Lung microvascular endothelial cell (primary cell): ENCODE results near the gene GRK7. TPM values are rescaled to one million over a fixed set of nuclear protein-coding genes. Genes with fewer than 3 reads are reported as not detected.

Experiments used
- DNase-seq, 2 donors: peaks; one replicate each; pipeline versions ENCODE4 v3.0.0 to v3.0.0-alpha.2; 2010; ENCODE audit warnings: low read depth in 2 of 2
- total RNA-seq: library from RNA; depleted of rRNA; stranded (reverse); fragments of >200 nt; gene quantifications from 2 replicates; pipeline ENCODE4 v1.2.1, GENCODE V29; 2014

GRK7 gene, protein sequence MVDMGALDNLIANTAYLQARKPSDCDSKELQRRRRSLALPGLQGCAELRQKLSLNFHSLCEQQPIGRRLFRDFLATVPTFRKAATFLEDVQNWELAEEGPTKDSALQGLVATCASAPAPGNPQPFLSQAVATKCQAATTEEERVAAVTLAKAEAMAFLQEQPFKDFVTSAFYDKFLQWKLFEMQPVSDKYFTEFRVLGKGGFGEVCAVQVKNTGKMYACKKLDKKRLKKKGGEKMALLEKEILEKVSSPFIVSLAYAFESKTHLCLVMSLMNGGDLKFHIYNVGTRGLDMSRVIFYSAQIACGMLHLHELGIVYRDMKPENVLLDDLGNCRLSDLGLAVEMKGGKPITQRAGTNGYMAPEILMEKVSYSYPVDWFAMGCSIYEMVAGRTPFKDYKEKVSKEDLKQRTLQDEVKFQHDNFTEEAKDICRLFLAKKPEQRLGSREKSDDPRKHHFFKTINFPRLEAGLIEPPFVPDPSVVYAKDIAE (N-terminal part only)
- total RNA-seq = not detected in 2 replicates

DNA sequence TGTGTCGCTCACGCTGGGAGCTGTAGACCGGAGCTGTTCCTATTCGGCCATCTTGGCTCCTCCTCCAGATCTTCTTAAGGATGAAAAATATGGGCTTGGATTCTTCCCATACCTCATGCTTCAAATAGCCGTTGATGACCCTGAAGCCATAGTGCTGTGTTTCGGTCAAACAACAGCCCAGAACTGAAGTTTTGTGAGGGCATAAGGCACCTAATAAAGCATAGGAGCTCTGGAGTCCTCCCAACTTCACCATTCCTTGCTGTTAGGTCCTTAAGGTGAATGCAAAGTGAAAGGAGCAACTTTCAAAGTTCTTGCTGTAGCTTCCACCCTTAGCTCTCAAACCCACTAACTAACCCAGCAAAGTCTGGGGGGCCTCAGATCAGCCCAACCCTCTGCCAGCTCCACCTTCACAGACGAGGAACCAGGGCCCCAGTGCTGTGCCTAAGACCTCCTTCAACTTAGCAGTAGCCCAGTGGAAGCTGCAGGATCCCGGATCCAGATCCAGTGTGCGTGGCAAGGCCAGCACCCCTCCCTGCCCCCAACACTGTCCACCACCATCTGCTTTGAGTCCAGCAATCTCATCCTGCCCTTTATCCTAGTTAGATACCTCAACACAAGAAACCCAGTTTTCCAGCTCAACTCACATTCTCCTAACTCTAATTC, at the start of gene GRK7:
Gene GRK7, plus strand, starts transcription at position 321 of the 663 bp plus-strand sequence. CDS start 14,877 bp downstream, outside the sequence.
- DNase-seq = no peak

DNA sequence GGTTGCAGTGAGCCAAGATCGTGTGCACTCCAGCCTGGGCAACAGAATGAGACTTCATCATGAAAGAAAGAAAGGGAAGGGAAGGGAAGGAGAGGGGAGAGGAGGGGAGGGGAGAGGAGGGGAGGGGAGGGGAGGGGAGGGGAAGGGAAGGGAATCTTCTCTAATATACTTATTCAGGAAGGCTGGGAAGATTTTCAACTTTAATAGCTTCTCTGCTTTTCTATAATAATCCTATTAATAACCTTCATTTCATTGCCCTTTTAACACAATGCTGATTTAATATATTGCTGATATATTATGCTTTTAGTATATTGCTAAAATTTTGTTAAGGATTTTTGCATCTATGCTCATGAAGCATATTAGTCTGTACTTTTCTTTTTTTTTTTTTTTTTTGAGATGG, 48.5 kb upstream of the GRK7 start:
- DNase-seq = no peak

DNA sequence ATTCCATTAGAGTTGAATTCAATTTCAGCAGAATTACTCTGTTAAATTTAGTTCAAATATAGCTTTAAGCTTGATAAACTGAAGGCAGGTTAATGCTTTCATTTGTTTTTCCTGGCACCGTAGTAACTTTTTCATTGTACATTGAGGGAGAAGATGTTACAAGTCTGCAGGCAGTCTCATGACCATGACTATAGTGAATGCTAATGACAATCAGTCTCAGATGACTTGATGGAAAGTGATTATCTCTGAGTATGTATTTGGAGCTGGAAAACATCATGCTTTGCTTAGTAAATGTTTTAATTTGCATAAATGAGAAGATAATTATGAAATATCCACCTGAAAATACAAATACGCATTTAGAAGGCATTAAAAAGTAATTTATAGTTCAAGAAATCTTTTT, 41.1 kb upstream of the GRK7 start:
- DNase-seq = peak in 1 of 2 donors; percentile 14

DNA sequence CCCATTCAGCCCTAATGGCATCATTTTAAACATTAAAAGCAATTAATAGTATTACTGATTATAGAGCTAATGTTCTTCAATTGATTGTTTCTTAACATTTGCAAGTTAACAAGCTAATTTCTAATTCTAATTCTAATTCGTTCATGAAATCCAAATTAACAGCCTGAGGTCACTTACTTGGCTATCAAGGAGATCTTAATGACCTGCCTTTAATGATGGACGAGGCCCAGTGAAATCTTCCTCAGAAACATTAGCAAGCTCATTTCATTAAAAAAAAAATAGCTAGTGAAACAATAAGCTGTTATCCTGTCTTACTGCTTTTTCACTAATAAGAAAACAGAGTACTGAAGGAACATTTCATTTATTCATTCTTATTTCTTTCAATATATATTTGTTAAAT, 40.6 kb upstream of the GRK7 start:
- no peak for DNase-seq

DNA sequence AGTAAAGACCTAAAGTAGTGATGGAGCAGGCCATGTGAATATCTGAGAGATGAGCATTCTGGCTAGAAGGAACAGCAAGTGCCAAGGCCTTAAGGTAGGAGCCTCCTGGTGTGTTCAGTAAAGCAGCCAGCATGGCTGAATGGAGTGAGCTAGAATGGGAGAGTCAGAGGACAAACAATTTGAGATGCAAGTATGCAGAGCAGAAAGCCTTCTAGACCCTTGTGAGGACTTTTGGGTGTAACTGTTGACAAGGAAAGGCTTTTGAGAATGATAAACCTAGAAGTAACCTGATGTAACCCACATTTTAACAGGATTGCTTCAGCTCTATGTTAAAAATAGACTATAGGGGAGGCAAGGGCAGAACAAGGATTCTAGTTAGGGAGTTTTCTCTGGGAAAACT, 40.0 kb upstream of the GRK7 start:
- no peak for DNase-seq

DNA sequence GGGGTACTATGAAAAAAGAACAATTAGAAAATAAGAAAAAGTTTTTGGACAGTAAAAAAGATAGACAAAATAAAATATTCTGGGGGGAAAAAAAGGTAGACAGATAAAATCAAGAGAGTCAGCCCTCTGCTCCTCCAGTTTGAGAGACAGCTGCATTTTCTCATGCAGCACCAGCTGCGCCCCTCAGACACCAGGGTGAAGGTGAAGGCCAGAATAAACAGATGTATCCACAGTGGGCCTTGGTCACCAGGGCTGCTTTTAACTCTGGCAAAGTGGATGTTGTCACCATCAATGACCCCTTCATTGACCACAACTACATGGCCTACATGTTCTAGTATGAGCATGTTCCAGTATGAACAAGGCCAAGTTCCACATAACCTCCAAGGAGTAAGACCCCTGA, 39.0 kb upstream of the GRK7 start:
- DNase-seq = no peak

DNA sequence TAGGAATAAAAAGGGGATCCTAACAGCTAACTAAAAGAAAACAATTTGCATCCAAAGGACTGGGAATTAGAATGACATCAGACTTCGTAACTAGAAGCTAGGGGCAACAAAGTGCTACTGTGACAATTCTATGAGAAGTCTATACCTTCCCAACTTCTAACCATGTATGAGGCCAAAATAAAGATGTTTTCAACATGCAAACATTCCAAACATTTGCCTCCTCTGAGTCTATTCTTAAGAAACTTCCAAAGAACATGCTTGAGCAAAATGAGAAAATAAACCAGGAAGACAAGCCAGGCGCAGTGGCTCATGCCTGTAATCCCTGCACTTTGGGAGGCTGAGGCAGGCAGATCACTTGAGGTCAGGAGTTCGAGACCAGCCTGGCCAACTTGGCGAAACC, 38.2 kb upstream of the GRK7 start:
- DNase-seq = no peak

DNA sequence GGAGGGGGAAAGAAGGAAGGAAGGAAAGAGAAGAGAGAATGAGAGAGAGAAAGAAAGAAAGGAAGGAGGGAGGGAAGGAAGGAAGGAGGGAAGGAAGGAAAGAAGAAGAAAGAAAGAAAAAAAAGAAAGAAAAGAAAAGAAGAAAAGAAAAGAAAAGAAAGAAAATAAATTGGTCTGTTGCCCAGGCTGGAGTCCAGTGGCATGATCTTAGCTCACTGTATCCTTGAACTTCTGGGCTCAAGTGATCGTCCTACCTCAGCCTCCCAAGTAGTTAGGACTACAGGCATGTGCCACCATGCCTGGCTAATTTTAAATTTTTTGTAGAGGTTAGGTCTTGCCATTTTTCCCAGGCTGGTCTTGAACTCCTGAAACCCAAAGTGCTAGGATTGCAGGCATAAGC, 36.7 kb upstream of the GRK7 start:
- no peak for DNase-seq

DNA sequence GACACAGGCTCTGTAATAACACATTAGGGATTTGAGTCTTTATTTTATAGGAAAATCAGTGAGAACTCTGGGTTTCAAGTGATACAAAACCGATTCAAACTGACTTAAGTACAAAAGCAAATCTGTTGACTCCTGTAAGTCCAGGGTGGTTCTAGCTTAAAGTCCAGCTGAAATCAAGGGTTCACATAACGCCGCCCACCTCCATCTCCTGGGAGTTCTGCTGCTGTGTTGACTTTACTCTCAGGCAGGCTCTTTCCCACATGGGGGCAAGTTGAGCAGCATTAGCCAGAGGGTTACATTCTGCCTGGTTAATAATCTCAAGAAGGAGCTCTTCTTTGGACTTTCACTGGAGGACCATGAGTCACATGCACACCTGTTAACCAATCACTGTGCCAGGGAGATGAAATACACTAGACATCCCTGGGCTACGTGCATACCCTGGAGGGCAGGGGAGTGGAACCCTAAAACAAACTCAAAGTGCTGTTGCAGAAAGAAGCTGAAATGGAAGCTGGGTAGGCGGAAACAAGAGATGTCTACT, 34.8 kb upstream of the GRK7 start:
- DNase-seq = no peak

DNA sequence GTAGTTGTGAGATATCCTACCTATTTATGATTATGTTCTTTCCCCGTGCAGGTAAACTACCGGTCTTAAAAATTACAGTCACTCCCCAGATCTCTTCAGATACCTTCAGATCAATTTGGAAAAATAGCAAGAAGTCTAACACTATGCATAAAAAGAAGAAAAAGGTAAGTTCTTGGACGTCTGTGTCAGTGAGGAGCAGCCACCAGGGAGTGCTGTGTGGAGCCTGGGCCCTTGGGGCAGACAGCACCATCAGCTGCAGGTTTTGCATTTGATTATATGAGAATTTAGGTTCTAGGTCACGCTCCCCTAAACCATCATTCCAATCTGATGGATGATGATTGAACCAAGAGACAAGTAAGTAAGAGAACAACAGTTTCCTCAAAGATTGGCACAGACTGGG, 34.0 kb upstream of the GRK7 start:
- no peak for DNase-seq

DNA sequence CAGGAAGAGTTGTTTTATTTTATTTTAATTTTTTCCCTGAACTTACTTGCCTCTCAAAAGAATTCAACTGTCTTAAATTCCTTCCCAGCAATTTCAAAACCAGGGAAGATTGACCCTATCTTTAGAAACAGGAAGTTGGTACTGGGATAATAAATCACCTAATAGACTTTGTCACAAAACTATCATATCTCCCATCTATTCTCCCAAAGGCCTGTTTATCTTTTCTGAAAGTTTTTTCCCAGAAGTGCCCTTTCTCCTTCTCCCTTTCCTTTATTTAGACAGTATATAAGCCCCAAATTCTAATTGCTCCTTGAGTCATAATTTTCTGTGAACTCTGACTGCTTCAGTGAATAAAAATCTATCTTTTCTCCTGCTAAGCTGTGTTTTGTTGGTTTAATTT, 28.0 kb upstream of the GRK7 start:
- no peak for DNase-seq

DNA sequence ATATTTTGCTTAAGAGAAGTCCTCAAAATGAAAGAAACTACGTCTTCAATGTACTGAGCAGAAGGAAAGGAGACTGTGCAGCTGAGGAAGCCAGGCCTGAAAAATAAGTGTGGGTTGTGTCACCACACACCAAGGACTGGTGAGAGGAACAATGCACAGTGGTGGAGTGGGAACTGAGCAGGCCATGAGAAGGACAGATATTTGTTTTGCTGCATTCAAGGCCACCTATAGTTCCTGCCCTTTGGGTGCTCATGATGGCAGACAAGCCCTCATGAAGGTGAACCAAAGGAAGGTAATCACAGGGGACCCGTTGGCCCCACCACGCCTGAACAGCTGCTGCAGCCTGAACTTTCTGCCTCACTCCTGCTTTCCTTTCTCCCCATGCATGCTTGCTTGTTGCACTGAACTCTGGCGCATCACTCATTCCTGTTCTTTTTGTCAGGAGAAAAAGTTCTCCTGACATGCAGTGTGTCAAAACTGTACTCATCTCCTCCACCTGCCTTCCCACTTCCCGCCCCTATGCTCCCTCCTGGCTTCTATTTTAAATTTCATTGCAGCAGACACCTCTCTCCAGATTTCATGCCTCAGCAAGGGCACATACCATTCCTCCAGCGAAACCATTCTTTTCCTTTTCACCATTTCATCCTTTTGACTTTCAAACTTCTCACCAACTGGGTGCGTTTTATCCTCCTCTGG, 27.3 kb upstream of the GRK7 start:
- DNase-seq = no peak

DNA sequence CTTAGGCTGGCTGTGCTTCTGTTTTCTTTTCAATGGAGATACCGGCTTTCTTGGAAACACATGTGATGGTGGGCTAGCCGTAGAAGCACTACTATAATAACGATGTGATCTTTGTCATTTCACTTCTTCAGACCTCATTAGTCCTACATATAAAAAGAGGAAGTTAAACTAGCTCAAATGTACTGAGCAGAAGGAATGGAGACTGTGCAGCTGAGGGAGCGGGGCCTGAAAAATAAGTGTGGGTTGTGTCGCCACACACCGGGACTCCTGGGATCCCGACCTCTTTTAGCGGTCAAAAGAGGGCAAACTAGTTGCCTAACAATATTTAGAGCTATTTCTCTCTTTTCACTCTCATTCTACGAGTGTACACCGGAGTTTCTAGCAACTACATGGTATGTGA, 26.1 kb upstream of the GRK7 start:
- DNase-seq = no peak

DNA sequence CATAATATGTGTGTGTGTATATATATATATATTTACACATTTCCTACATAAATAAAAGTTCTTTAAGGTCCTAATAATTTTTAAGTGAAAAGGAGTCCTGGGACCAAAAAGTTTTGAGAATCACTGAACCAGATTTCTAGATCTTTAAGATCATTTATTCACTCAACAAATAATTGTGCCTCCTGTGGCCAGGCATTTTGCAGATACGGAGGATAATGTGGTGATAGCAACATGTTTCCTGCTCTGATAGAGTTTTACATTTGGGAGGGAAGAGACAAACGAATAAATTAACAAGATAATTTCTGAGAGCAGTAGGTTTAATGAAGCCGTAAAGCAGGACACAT, 25.6 kb upstream of the GRK7 start:
- no peak for DNase-seq

DNA sequence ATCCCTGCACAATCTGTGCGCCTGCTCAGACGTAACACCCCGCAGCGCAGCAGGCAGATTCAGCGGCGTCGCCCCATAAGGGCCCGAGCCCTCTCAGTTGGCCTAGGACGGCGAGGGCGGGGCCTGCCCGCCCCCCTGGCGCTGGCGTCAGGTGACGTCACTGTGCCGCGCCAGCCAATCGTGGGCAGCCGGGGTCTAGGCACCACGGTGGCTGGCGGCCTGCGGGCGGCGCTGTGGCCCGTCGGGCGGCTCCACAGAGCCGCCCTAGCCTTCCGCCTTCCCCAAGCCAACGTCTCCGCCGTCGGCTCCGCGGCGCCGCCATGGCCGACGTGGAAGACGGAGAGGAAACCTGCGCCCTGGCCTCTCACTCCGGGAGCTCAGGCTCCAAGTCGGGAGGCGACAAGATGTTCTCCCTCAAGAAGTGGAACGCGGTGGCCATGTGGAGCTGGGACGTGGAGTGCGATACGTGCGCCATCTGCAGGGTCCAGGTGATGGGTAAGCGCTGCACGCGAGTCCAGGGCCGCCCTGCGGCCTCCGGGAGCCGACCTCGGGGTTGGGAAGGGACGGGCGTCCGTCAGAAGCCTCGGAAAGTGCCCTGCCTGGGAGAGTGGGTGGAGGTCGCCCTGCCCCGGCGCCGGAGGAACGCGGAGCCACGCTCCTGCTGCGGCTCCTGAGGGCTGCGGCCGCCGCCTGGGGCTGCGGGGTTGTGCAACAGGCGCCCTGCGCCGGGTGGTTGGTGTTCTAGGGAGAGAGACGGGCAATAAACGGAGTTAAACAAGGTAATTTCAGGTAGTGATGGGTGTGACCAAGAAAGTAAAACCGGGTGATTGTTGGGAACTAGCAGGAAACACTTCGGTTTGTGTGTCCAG, 25.0 kb upstream of the GRK7 start, which contains the start of gene RNF7:
Gene RNF7, plus strand, starts transcription at position 277 of the 869 bp plus-strand sequence. Its CDS starts 44 bp downstream, at position 321.
- DNase-seq = peak; percentile 95 to 97

DNA sequence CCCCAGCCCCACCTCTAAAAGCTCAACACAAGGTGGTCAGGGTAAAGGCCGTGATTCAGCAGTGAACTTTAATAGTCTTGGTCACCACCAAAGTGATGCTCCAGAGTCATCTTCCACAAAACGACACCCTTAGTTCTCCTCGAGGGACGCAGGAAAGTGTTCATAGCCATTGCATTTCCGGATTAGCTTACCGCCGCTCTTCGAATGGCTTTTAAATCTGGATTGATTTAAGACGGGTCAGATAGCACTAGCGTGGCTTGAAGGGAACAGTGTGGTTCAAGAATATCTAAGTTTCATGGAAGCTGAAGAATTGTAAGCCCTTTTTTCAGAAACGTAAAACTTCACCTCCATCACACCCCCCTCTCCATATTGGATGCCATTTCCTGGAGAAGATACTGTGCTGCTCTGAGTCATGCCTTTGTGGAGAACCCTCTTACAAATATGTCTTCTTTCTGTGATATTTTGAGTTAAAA, 24.3 kb upstream of the GRK7 start:
- peak; percentile 47 to 68 for DNase-seq

DNA sequence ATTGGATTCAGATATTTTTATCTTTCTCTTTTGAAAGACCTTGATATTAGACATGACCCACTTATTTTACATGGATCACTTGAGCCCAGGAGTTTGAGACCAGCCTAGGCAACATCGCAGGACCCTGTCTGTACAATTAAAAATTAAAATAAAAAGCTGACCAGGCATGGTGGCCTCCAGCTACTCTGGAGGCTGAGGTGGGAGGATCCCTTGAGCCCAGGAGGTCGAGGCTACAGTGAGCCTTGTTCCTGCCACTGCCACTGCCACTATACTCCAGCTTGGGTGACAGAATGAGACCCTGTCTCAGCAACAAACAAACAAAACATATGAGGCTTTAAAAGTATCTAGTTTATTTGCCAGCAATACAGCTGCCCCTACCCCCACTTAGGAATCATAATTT, 23.5 kb upstream of the GRK7 start:
- DNase-seq = no peak

DNA sequence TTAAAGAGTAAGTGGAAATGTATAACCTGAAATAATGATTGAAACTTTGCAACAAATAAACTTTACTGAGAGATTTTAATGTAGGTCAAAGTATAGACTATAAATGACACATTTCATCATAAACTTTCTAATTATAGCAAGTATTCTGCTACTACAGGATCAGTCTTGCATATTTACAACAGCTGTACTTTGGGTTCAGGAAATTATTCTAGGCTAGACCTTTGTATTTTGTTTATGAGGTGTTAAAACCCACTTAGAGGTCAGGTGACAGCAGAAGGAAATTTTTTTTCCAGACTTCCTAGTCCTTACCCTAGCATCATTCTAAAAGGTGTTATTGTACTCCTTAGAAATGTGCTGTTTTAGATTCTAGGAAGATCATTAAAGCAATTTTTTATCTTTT, 22.9 kb upstream of the GRK7 start:
- DNase-seq = peak in 1 of 2 donors; percentile 5

DNA sequence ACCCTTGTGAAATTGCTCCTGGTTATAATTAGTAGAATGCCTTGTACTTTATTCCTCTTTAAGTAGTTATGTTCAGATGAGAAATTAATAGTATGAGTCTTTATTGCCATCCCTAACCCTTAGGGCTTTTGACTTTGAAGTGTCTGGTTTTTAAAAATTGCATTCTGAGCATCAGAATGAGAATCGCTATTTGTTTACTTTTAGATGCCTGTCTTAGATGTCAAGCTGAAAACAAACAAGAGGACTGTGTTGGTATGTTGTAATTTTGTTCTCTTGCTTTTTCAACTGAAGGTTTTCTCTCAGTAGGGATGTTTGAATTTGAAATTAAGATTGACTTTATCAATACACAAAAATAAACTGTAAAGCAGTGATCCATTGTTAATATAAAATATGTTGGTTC, 19.9 kb upstream of the GRK7 start:
- no peak for DNase-seq

DNA sequence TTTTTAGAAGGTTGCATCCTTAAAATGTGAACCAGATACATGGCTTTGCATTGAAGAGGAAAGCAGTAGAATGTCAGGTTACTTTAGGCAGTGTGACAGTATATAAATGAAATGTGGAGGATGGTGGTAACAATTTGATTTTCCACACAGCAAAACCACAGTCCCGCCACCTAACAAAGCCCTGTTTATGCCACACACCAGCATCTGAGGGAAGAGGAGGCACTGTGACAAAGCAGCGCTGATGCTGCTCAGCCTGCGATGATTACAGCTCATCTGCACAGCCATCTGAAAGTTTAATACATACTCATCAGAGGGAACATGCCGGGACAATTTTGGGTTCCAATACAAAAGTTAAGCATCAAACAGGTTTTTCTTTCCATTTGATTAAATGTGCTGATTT, 16.2 kb upstream of the GRK7 start:
- DNase-seq = no peak

DNA sequence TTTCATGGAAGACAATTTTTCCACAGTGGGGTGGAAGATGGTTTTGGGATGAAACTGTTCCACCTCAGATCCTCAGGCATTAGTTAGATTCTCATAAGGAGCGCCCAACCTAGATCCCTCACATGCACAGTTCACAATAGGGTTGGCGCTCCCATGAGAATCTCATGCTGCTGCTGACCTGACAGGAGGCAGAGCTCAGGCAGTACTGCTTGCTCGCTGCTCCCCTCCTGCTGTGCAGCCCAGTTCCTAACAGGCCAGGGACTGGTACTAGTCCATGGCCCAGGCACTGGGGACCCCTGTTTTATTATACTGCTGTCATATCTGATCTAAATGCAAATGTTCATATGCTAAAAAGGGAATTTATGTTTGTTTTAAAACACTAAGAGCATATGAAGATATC, 9.8 kb upstream of the GRK7 start:
- no peak for DNase-seq
